GM18858 (cell line): ENCODE data around the gene ZC3H18.
"Not testable (repeated sequence)": the region's sequence is repeated elsewhere in the genome, so short reads cannot be mapped to it uniquely, and the experiment has no call there.

Source experiments
- ATAC-seq: cut with Tn5 transposase; IDR thresholded peaks from one replicate; pipeline ENCODE4 v1.9.1; 2021; ENCODE audit not compliant: unreplicated experiment

Gene ZC3H18

DNA sequence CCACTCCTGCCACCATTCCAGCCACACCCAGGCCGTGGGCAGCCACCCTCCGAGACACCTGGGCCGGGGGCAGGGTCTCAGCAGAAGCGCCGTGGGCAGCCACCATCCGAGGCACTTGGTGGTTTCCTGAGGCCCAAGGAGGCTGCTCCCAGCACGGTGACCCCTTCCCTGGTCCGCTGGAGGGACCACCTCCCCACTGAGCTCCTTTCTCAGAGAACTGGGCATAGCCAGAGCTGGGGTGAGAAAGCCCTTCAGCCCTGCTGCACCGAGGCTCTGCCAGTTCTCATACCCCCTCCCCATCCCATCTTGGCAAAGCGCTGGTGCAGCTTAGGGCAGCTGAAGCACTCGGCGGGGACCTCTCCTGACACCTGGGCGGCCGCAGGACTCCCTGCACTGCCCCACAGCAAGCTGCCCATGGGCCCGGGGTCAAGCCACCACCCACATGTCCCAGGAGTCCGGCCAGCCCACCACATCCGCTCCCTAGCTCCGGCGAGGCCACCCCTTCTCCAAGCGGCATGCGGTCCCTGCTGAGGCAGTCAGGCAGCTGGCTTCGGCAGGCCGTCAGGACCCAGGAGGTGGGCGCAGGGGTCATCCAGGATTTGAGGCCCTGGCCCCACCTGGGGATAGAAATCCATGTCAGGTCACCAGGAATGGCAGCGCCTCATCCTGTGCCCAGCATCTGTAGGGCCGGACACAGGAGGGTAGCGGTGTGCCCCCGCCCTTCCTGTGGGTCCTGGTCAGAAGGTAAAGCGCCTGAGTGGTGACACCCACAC lies 82.0 kb downstream of the ZC3H18 start:
- ATAC-seq, result no peak

DNA sequence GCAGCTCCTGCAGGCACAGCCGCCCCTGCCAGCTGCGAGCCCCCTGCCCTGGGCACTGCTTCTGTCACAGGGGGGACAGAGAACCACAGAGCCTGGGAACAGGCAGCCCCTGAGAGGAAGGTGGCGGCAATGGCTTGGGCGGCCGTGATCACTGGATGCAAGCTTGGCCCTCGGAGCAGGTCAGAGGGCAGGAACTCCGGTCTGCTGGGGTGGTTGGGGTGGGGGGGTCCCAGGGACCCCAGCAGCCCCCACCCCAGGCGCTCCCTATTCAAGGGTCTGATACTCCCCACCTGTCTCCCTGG lies 82.5 kb downstream of the ZC3H18 start:
- ATAC-seq, result no peak

- no peak for ATAC-seq
These were observed 82.9 kb downstream of the ZC3H18 start for GRCh38 chr16:88653101-88653500.

- ATAC-seq, result no peak
These were observed 83.6 kb downstream of the ZC3H18 start for GRCh38 chr16:88653596-88654362.

- no peak for ATAC-seq
These were observed 84.3 kb downstream of the ZC3H18 start for GRCh38 chr16:88654363-88655052.

DNA sequence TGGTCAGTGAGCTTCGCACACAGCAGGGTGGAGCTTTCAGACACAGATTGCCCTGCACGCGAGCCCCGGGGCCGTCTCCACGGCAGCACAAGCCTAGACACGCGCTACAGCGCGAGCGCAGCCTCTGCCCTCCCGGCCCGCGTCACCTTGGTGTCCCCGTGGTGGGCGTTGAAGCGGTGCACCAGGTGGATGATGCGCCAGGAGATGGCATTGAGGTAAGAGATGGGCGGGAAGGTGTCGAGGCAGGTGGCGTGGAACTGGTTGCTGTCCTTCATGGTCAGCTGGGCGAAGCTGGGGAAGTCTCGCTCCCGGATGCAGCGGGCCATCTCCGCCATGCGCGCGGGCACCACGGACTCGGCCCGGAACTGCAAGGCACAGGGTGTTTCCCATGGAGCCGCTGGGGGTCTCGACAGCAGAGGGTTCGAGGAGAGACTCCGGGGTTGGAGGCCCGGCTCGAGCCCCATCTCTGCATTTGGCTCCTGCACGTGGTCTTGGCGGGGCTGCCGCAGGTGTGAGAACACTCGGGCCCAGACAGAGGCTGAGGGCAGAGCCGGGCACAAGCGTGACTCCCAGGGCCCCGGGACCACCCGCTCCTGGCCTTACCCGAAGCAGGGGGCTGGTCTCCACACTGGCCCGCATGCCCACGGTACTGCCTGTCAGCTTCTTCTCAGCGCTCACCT lies 85.0 kb downstream of the ZC3H18 start:
- ATAC-seq, result no peak

DNA sequence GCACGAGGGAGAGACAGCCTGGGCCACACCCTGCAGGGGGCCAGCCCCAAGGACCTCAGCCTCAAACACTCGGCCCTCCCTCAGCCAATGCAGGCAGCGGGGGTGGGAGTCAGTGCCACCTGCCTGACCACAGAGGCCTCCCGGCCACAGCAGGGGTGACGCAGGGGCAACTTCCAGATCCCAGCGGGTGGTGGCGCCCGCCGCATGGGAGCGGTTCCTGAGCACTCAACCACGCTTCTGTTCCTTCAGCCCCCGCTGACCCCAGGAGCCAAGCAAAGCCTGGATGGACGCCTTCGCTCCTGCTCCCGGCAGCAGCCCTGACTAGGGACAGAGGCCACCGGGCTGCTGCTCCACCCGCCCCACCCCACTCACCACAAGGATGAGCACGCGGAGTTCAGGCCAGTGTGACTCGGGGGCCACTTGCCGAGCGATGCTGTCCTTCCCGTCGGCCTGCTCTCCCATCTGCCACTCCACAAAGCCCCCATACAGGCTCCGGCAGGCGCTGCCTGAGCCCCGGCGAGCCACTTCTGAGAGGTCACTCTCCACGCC lies 85.6 kb downstream of the ZC3H18 start:
- ATAC-seq, result no peak

GRCh38 chr16:88656291-88656980 lies 86.2 kb downstream of the ZC3H18 start:
- ATAC-seq, result no peak

- ATAC-seq, result no peak
These were observed 87.2 kb downstream of the ZC3H18 start for GRCh38 chr16:88657371-88657770.

DNA sequence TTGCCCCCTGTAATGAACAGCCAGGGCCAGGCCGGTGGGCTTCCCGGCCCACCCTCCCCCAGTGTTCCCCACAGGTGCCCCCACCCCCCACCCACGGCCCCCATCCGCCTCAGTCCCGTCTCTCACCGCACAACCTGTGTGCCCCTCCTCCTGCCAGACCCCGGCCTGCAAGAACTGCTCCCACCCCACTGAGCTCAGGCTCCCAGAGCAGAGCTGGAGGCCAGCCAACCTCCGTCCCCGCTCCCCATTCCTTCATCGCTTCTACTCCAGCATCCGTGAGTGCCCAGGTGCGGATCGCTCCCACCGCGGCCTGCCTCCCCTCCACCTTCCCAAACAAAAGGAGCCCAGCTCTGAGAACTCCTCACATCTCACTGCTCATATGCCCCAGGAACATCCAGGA lies 88.5 kb downstream of the ZC3H18 start:
- no peak for ATAC-seq

DNA sequence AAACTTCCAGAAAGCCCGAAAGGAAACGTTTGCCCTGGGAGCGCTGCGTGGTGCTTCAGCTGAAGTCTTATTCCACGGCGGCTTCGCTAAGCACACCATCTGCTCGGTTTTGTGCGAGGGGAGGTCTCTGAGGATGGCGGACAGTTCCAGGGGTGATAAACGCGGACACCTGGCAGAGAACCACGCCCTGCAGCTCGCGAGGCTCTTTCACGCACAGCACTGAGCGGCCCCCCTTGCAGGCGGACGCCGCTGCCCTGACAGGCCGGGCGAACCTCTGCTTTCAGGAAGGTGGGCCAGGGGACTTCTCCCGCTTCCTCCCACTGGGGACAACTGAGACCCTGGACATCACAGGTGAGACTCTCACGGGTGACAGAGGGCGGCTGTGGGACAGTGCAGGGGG lies 89.0 kb downstream of the ZC3H18 start:
- ATAC-seq, result no peak

DNA sequence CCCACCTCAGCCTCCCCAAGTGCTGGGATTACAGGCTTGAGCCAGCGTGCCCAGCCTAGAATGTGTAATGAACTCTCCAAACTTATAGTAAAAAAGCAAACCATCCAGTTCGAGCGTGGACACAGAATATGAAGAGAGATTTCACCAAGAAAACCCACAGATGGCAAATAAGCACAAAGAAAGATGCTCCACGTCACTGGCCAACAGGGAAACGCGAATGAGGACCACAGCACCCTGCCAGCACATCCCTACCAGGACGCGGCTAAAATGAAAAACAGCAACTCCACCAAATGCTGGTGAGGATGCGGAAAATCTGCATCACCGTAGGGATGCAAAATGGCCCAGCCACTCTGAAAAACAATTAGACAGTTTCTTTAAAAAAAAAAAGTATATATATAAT lies 91.3 kb downstream of the ZC3H18 start:
- ATAC-seq, result no peak

- peak; percentile 6 for ATAC-seq
These were observed 92.1 kb downstream of the ZC3H18 start for GRCh38 chr16:88662222-88662842.

- ATAC-seq, result peak; percentile 85
These were observed 92.8 kb downstream of the ZC3H18 start, which contains the start of gene MVD for GRCh38 chr16:88662843-88663606. MVD (minus strand) TSS chr16:88663091; CDS start chr16:88663080, 11 bp downstream.

DNA sequence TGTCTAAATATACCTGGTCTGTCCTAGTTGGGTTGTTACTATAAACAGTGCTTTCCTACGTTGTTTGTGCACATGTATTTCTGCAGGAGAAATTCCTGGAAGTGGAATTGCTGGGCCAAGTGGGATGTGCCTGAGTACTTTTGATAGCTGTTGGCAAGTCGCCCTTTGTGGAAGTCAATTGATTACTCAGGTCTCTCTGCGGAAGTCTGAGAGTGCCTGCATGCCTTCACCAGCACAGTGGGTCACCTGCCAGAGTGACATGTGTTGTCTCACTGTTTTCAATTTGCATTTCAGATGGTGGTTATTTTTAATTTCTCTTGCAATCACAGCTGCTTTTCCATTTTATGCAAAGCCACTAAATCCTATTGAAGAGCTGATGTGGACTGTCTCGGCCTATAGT lies 94.9 kb downstream of the ZC3H18 start:
- no peak for ATAC-seq

- ATAC-seq, result no peak
These were observed 95.4 kb downstream of the ZC3H18 start for GRCh38 chr16:88665570-88665969.

GRCh38 chr16:88667461-88667860 lies 97.3 kb downstream of the ZC3H18 start:
- ATAC-seq, result no peak

DNA sequence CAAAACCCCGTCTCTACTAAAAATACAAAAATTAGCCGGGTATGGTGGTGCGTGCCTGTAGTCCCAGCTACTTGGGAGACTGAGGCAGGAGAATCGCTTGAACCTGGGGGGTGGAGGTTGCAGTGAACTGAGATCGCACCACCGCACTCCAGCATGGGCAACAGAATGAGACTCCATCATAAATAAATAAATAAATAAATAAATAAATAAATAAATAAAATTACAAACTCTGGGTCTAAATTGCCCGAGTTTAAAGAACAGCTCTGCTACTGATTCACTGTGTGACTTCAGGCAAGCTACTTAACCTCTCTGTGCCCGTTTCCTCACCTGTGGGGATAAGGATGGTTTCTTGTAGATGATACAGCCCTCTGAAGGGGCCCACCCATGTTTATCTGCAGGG lies 99.3 kb downstream of the ZC3H18 start:
- ATAC-seq, result not testable (repeated sequence)

DNA sequence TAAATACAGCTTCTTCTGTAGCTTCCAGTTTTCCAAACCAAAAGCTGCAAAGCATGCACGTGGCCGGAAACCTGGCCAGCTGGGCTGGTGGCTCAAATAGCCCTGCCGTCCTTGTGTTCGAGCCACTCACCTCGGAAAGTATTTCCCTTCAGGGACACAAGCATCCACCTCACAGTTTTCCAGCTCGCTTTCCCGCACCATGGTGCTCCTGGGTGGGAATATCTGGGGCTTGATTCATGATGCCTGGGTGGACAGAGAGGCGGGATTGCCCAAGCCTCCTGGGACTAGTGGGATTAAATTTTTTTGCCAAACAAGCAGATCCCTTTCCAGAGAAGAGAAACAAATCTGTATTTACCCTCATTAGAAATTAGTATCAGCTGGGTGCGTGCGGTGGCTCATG lies 99.8 kb downstream of the ZC3H18 start:
- ATAC-seq, result no peak
